Transverse colon (tissue), 4 donors: ENCODE data around the gene NHERF1. TPM values are rescaled to one million over a fixed set of nuclear protein-coding genes. Genes with fewer than 3 reads are reported as not detected.
A peak's percentile ranks its signal among the peaks of the same experiment; 100 is the strongest.

Source experiments
- DNase-seq: peaks from one replicate; pipeline ENCODE4 v3.0.0-alpha.2; 2019
- H3K27ac ChIP-seq, 4 donors: fragments of 200-600 bp; sonication (generic); 2 replicates each; pipeline ENCODE4 v1.5.1; 2016 to 2018; ENCODE audit warnings: inconsistent platforms in 4 of 4
- H3K27me3 ChIP-seq: fragments of 200-600 bp; sonication (generic); 2 replicates; pipeline ENCODE4 v1.5.1; 2017; ENCODE audit warnings: inconsistent platforms
- H3K36me3 ChIP-seq, 4 donors: fragments of 200-600 bp; sonication (generic); 2 replicates each; pipeline ENCODE4 v1.5.1; 2017 to 2019; ENCODE audit warnings: inconsistent platforms in 4 of 4
- H3K4me1 ChIP-seq, 4 donors: fragments of 200-600 bp; sonication (generic); 2 replicates each; pipeline ENCODE4 v1.5.1; 2017 to 2020; ENCODE audit warnings: inconsistent platforms in 4 of 4
- H3K4me3 ChIP-seq, 4 donors: fragments of 200-600 bp; sonication (generic); 1 replicate in 1 of 4; 2 replicates in 3 of 4; pipeline versions ENCODE4 v1.5.1 to v1.6.1; 2017 to 2019; ENCODE audit warnings: inconsistent platforms in 4 of 4
- H3K9me3 ChIP-seq, 2 donors: fragments of 200-600 bp; sonication (generic); 2 replicates each; pipeline ENCODE4 v1.5.1; 2017 to 2019; ENCODE audit warnings: inconsistent platforms in 2 of 2
- CTCF ChIP-seq, 5 experiments: fragments of 200-600 bp in 3 of 5; fragments of 450-650 bp in 2 of 5; sonication (generic) in 3 of 5; IDR thresholded peaks; 1 replicate in 2 of 5; 2 replicates in 3 of 5; pipeline ENCODE4 v1.5.1; 2016 to 2017; ENCODE audit warnings: antibody characterized with exemption in 5 of 5, inconsistent platforms in 3 of 5, mild to moderate bottlenecking in 2 of 5, moderate library complexity in 1 of 5
- EP300 ChIP-seq: sonication (generic); formaldehyde crosslinking; IDR thresholded peaks from one replicate; pipeline ENCODE4 v1.6.1; 2017; ENCODE audit warnings: antibody characterized with exemption, low read depth
- POLR2A ChIP-seq: fragments of 450-650 bp; IDR thresholded peaks from one replicate; pipeline ENCODE4 v1.6.1; 2016; ENCODE audit warnings: antibody characterized with exemption, mild to moderate bottlenecking, moderate library complexity
- POLR2AphosphoS5 ChIP-seq, 3 donors: sonication (generic); formaldehyde crosslinking; IDR thresholded peaks; one replicate each; pipeline ENCODE4 v1.6.1; 2016; ENCODE audit warnings: antibody characterized with exemption in 3 of 3
- WGBS, 2 donors: methylation state at CpG; one replicate each; pipeline ENCODE4 v1.1.5; 2018; ENCODE audit warnings: low coverage in 1 of 2; 5-methylcytosine and 5-hydroxymethylcytosine counted together
- in situ Hi-C, 4 donors: fragments of 200-750 bp; cut with MboI; loops; one replicate each; pipeline versions ENCODE4 v1.15.0 to v1.15.1; 2017; ENCODE audit warnings: low sequenced_read_pairs in 3 of 4, low pct_ligation_motif_present in 1 of 4, low pct_unique_long_range_greater_than_20kb in 1 of 4
- intact Hi-C: fragments of 100-400 bp; cut with DNase I; formaldehyde crosslinking; loops from one replicate; pipeline ENCODE4 v1.15.1; 2023; ENCODE audit warnings: low total_unique reads
- total RNA-seq, 4 donors: library from RNA; depleted of rRNA; stranded (reverse); fragments of >200 nt; gene quantifications; one replicate each; pipeline ENCODE4 v1.1.0, GENCODE V29; 2016

The NHERF1 gene
- total RNA-seq, 4 donors from 2014 or later = 118 to 463 (median 233) TPM

GRCh38 chr17:74770498-74771318, 22.3 kb downstream of the NHERF1 start:
- whole genome bisulfite sequencing, 2 donors = 64 to 74% methylated on average over 3 to 13 of the region's 16 CpGs
- peak overlapping the region in 3 of 4 donors; percentile 34 to 49 (median 35) for H3K27ac ChIP-seq
- no peaks in the 10 kb centered on the region for H3K27me3 ChIP-seq
- DNase-seq = peak; percentile 85
- H3K4me1 ChIP-seq = peaks cover 5 to 28% (median 12%) of the 10 kb centered on the region in 4 donors
- no peak overlapping the region for H3K4me3 ChIP-seq
- H3K36me3 ChIP-seq = peaks cover 0 to 22% (median 9%) of the 10 kb centered on the region in 4 donors
- TF ChIP-seq POLR2AphosphoS5 (IDR thresholded peaks at IDR 0.05) = peak in 1 of 3 donors; percentile 43
- TF ChIP-seq CTCF (IDR thresholded peaks at IDR 0.05) = peak; percentile 64 to 92 (median 87)
- no peak for TF ChIP-seq EP300
- TF ChIP-seq POLR2A = no peak
- no peaks in the 10 kb centered on the region for H3K9me3 ChIP-seq
- intact Hi-C loops = no loop called here
- in situ Hi-C loops = no loop called here

- no peak overlapping the region for H3K4me3 ChIP-seq
- H3K27ac ChIP-seq = no peak overlapping the region
- no peak for DNase-seq
- H3K9me3 ChIP-seq = no peaks in the 10 kb centered on the region
- TF ChIP-seq POLR2AphosphoS5 (IDR thresholded peaks at IDR 0.05) (no peak), CTCF (IDR thresholded peaks at IDR 0.05) (no peak), POLR2A (no peak), EP300 (no peak)
- H3K27me3 ChIP-seq = no peaks in the 10 kb centered on the region
- intact Hi-C loops (no loop called here), in situ Hi-C loops (no loop called here)
- WGBS, 2 donors = 78% methylated on average over 8 of the region's 9 CpGs; no CpG with 5 or more reads in 1 of the 2 donors
- H3K36me3 ChIP-seq = peaks cover 0 to 22% (median 9%) of the 10 kb centered on the region in 4 donors
- peaks cover 5 to 28% (median 12%) of the 10 kb centered on the region in 4 donors for H3K4me1 ChIP-seq
These were observed 23.0 kb downstream of the NHERF1 start for GRCh38 chr17:74771319-74771914.

- peaks cover 0 to 18% (median 9%) of the 10 kb centered on the region in 4 donors for H3K36me3 ChIP-seq
- in situ Hi-C loops = no loop called here
- no peak for DNase-seq
- no peaks in the 10 kb centered on the region for H3K27me3 ChIP-seq
- WGBS, 2 donors = 88% methylated on average over 13 of the region's 13 CpGs; no CpG with 5 or more reads in 1 of the 2 donors
- TF ChIP-seq EP300 = no peak
- TF ChIP-seq POLR2AphosphoS5 (IDR thresholded peaks at IDR 0.05) = no peak
- TF ChIP-seq POLR2A = no peak
- TF ChIP-seq CTCF (IDR thresholded peaks at IDR 0.05) = no peak
- H3K9me3 ChIP-seq = no peaks in the 10 kb centered on the region
- peaks cover 8 to 32% (median 16%) of the 10 kb centered on the region in 4 donors for H3K4me1 ChIP-seq
- H3K27ac ChIP-seq = no peak overlapping the region
- intact Hi-C loops = no loop called here
- H3K4me3 ChIP-seq = no peak overlapping the region
These were observed 23.6 kb downstream of the NHERF1 start for GRCh38 chr17:74772053-74772452.

GRCh38 chr17:74773414-74773813, 25.0 kb downstream of the NHERF1 start:
- no peak overlapping the region for H3K4me3 ChIP-seq
- H3K36me3 ChIP-seq = peaks cover 0 to 17% (median 6%) of the 10 kb centered on the region in 4 donors
- no peak overlapping the region for H3K27ac ChIP-seq
- 83% methylated on average over 6 of the region's 6 CpGs; no CpG with 5 or more reads in 1 of the 2 donors for WGBS, 2 donors
- intact Hi-C loops (no loop called here), in situ Hi-C loops (no loop called here)
- no peaks in the 10 kb centered on the region for H3K9me3 ChIP-seq
- DNase-seq = no peak
- peaks cover 10 to 28% (median 20%) of the 10 kb centered on the region in 4 donors for H3K4me1 ChIP-seq
- no peaks in the 10 kb centered on the region for H3K27me3 ChIP-seq
- TF ChIP-seq POLR2A (no peak), CTCF (IDR thresholded peaks at IDR 0.05) (no peak), POLR2AphosphoS5 (IDR thresholded peaks at IDR 0.05) (no peak), EP300 (no peak)
